RWPE1 (cell line): Measurements from ENCODE around the gene CPA1.

Source experiments
- CTCF ChIA-PET: fragments of 350-600 bp; sonication (Branson Sonifier 250); formaldehyde crosslinking; extraction: SDS; loops from one replicate; lab custom pipeline; 2021; lab: Yijun Ruan, JAX
- POLR2A ChIA-PET: fragments of 400-600 bp; formaldehyde crosslinking; extraction: SDS; loops from one replicate; lab custom pipeline; 2020; ENCODE audit warnings: antibody characterized with exemption; ENCODE audit not compliant: low non-redundant PET; lab: Yijun Ruan, JAX
- DNase-seq: peaks from one replicate; pipeline ENCODE4 v3.0.0; 2012; ENCODE audit warnings: low spot score
- H3K27ac ChIP-seq: fragments of 450-650 bp; 2 replicates; pipeline ENCODE4 v1.5.1; 2017
- TF ChIP-seq, protein P1 (sequence below): fragments of 450-650 bp; conservative IDR thresholded peaks from 2 replicates; pipeline ENCODE4 v1.5.1; 2017; ENCODE audit warnings: low read depth, mild to moderate bottlenecking

Gene CPA1

DNA sequence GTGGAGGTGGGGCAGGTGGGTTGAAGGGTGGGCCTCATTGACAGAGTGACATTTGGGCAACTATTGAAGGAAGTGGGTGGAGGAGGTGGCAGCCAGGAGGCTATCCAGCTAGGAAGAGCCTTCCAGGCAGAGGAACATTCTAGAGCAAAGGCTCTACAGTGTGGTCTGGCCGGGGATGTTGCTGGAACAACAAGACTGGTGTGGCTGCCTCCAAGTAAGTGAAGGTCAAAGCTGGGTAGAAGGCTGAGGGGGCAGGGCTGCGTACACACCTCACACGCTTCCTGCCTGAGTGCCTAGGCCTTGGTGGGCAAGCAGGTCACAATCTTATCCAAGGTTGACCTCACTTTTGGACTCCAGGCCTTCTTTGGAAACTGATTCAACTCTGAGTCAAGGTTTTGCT lies 6.6 kb downstream of the CPA1 start:
- CTCF ChIA-PET = no interaction called here

DNA sequence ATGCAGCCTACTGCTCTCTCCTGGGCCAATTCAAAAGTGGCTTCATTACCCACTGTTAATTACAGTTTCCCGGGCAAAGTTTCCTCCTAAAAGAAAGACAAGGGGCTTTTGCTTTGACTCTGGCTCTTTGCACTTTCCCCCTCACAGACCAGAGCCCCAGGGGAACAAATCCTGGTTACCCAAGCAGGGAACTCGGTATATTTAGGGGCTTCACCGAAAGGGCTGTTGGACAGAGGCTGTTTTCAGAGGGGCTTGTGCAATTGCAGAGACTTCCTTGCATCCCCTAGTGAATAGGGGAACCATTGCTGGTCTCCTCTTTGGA lies 7.0 kb downstream of the CPA1 start:
- TF ChIP-seq, protein P1, sequence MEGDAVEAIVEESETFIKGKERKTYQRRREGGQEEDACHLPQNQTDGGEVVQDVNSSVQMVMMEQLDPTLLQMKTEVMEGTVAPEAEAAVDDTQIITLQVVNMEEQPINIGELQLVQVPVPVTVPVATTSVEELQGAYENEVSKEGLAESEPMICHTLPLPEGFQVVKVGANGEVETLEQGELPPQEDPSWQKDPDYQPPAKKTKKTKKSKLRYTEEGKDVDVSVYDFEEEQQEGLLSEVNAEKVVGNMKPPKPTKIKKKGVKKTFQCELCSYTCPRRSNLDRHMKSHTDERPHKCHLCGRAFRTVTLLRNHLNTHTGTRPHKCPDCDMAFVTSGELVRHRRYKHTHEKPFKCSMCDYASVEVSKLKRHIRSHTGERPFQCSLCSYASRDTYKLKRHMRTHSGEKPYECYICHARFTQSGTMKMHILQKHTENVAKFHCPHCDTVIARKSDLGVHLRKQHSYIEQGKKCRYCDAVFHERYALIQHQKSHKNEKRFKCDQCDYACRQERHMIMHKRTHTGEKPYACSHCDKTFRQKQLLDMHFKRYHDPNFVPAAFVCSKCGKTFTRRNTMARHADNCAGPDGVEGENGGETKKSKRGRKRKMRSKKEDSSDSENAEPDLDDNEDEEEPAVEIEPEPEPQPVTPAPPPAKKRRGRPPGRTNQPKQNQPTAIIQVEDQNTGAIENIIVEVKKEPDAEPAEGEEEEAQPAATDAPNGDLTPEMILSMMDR = no peak
- ChIA-PET POLR2A (no interaction called here), CTCF (no interaction called here)
- DNase-seq = no peak
- H3K27ac ChIP-seq = no peak overlapping the region

More for the DNA sequence above, 6.6 kb downstream of the CPA1 start:
- POLR2A ChIA-PET = no interaction called here
- DNase-seq = no peak
- TF ChIP-seq, protein P1 = no peak
- H3K27ac ChIP-seq = no peak overlapping the region

DNA sequence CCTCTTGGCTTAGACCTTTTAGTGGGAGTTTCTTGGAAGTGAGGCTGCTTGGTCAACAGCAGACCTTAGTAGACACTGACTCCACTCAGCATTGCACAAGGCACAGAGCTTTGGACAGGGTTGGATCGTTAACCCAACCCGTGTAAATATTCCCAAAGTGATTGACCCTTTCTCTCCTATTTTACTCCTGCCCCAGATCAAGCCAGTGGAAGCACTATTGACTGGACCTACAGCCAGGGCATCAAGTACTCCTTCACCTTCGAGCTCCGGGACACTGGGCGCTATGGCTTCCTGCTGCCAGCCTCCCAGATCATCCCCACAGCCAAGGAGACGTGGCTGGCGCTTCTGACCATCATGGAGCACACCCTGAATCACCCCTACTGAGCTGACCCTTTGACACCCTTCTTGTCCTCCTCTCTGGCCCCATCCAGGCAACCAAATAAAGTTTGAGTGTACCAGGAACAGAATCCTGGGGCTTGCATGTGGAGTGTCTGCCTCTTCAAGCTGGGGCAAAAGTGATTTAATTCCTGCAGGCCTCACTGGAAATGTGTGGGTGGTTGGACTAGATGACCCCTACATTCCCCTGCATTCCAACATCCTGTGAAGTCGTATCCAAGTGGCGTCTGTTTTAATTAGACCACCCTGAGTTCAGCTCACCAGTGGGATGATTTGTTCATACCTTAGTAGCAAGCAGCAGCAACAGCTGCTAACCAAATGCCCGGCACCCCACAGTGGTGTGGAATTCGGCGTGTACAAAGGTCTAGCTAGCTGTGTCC lies 7.5 kb downstream of the CPA1 start:
- DNase-seq = no peak
- CTCF ChIA-PET = no interaction called here
- H3K27ac ChIP-seq = no peak overlapping the region
- POLR2A ChIA-PET = no interaction called here
- TF ChIP-seq, protein P1 = no peak

DNA sequence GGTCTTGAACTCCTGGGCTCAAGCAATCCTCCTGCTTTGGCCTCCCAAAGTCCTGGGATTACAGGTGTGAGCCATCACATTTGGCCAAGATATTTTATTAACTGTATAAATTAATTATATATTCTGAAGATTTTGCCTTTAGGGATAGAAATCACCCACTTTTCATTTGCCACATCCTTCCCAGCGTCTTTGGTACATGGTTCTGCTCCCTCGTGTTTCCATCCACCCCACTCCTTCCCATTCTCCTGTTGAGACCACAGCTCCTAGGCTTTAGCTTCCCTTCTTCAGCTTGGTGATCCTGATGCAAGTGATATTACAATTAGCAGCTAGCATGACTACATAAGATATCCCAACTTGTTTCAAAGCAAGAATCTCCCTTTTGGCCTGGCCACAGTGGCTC lies 8.4 kb downstream of the CPA1 start:
- H3K27ac ChIP-seq = no peak overlapping the region
- ChIA-PET CTCF (no interaction called here), POLR2A (no interaction called here)
- DNase-seq = no peak
- TF ChIP-seq, protein P1 = no peak

DNA sequence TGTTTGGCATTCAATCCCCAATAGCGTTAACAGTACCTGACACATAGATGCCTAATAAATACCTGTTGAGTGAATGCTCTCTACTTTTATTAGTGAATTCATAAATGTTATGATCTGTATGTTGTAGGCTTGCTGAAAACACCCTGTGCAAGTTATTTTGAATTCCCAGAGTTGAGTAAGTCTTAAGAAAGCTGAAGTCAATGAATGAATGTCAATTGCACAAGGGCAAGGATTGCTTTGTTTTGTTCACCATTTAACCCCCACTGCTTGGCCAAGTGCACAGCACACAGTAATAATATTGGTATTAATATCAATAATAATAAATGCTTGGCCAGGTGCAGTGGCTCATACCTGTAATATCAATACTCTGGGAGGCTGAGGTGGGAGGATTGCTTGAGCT lies 10.2 kb downstream of the CPA1 start:
- H3K27ac ChIP-seq = no peak overlapping the region
- ChIA-PET CTCF (no interaction called here), POLR2A (no interaction called here)
- DNase-seq = no peak
- TF ChIP-seq, protein P1 = no peak

DNA sequence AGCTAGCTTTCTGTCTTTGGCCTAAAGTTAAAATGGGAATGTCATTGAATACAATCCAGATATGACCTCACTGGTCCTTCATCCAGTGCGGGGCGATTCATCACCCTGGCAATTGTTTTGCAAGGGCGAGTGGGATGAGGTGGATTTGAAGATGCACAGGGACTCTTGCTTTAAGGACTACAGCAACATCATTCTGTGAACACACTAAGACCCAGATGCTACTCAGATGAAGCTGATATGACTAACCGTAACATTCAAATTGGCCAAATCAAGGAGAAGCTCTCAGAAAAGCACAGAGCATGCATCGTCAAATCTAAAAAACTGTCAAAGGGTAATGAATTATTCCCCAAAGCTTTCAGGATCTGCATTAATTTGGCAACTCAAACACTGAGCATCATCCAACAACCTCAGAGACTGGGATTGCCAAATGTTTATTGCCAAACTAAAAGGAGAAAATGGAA lies 12.8 kb downstream of the CPA1 start:
- DNase-seq = no peak
- TF ChIP-seq, protein P1 = no peak
- CTCF ChIA-PET = no interaction called here
- POLR2A ChIA-PET = no interaction called here
- no peak overlapping the region for H3K27ac ChIP-seq
